ENCODE measurements around the gene NFXL1.

- TF ChIP-seq POLR2AphosphoS5 (IDR thresholded peaks at IDR 0.05; ENCODE audit: low read depth, low read length) (no peak), CTCF (IDR thresholded peaks at IDR 0.05) (no peak), SIN3A (IDR thresholded peaks at IDR 0.05; ENCODE audit: borderline replicate concordance, insufficient read depth, low read depth, low read length) (no peak)
These were observed 7.2 kb downstream of the NFXL1 start for GRCh38 chr4:47907089-47907646.
